Sigmoid colon (tissue), 7 donors: Measurements from ENCODE around the gene ANK2. TPM values are rescaled to one million over a fixed set of nuclear protein-coding genes. Genes with fewer than 3 reads are reported as not detected.

Experiments
- DNase-seq: peaks from one replicate; pipeline ENCODE4 v3.0.0-alpha.2; 2019
- H3K27ac ChIP-seq, 4 donors: fragments of 200-600 bp; sonication (generic); one replicate each; pipeline ENCODE4 v1.5.1; 2016 to 2019; ENCODE audit warnings: mild to moderate bottlenecking in 1 of 4
- H3K27me3 ChIP-seq, 3 donors: fragments of 200-600 bp; sonication (generic); one replicate each; pipeline ENCODE4 v1.5.1; 2019; ENCODE audit warnings: mild to moderate bottlenecking in 1 of 3
- H3K36me3 ChIP-seq, 4 donors: fragments of 200-600 bp; sonication (generic); one replicate each; pipeline ENCODE4 v1.5.1; 2016 to 2019
- H3K4me1 ChIP-seq, 4 donors: fragments of 200-600 bp; sonication (generic); one replicate each; pipeline ENCODE4 v1.5.1; 2017 to 2019
- H3K4me3 ChIP-seq, 4 donors: fragments of 200-600 bp; sonication (generic); one replicate each; pipeline ENCODE4 v1.5.1; 2017 to 2019; ENCODE audit warnings: mild to moderate bottlenecking in 2 of 4, moderate library complexity in 1 of 4
- H3K9me3 ChIP-seq, 4 donors: fragments of 200-600 bp in 3 of 4; sonication (generic) in 3 of 4; one replicate each; pipeline versions ENCODE4 v1.5.1 to v1.6.1; 2013 to 2019
- CTCF ChIP-seq, 4 experiments: fragments of 450-650 bp in 3 of 4; fragments of 200-600 bp in 1 of 4; IDR thresholded peaks; one replicate each; pipeline ENCODE4 v1.5.1; 2016 to 2019; ENCODE audit warnings: antibody characterized with exemption in 4 of 4, mild to moderate bottlenecking in 3 of 4, moderate library complexity in 2 of 4
- EP300 ChIP-seq, 4 donors: sonication (generic); formaldehyde crosslinking; IDR thresholded peaks; one replicate each; pipeline ENCODE4 v1.6.1; 2017; ENCODE audit warnings: antibody characterized with exemption in 4 of 4
- POLR2A ChIP-seq, 2 donors: fragments of 450-650 bp; IDR thresholded peaks; one replicate each; pipeline ENCODE4 v1.6.1; 2016; ENCODE audit warnings: antibody characterized with exemption in 2 of 2, mild to moderate bottlenecking in 2 of 2, moderate library complexity in 2 of 2
- POLR2AphosphoS5 ChIP-seq, 4 donors: sonication (generic); formaldehyde crosslinking; IDR thresholded peaks; one replicate each; pipeline ENCODE4 v1.6.1; 2017; ENCODE audit warnings: antibody characterized with exemption in 4 of 4
- WGBS, 2 donors: extraction: QIAGEN DNeasy Blood & Tissue Kit; methylation state at CpG; one replicate each; pipeline ENCODE4 v1.1.7; 2013; 5-methylcytosine and 5-hydroxymethylcytosine counted together
- intact Hi-C: fragments of 100-400 bp; cut with DNase I; formaldehyde crosslinking; loops from one replicate; pipeline ENCODE4 v1.15.1; 2023
- polyA plus RNA-seq, 3 donors: library from polyadenylated mRNA; stranded (reverse); fragments of 200-250 nt; gene quantifications; one replicate each; pipeline ENCODE4 v1.2.3, GENCODE V29; 2013
- total RNA-seq, 4 donors: library from RNA; depleted of rRNA; stranded (reverse); fragments of >200 nt; gene quantifications; one replicate each; pipeline ENCODE4 v1.1.0, GENCODE V29; 2016
- donor health status: healthy with polysubstance abuse.
- donor health status: Bipolar disorder and iron deficiency.
- donor health status: healthy.

ANK2 gene
- total and polyA plus RNA-seq, 7 donors = 1.4 to 141 (median 69.8) TPM

DNA sequence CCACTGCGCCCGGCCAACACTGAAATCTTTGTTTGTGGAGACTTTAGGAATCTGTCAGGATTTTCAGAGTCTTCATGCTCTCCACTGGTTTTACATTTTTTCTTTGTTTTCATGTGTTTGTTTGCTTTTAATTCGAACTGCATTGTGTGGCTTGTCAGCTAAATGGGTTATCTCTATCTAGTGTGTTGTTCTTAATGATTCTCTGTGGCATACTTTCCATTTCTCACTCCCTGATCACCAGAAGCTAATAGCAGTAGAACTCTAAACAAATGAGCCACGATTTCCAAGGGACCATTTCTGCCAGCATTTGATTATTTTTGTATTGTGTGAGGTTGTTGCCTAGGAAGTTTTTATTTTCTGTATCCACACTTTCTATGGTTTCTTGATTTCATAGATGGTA, 359.7 kb downstream of the ANK2 start:
- DNase-seq = no peak
- no peaks in the 10 kb centered on the region for H3K9me3 ChIP-seq
- H3K4me3 ChIP-seq = no peak overlapping the region
- H3K27me3 ChIP-seq = no peaks in the 10 kb centered on the region
- 54 to 68% methylated on average over 4 of the region's 4 CpGs for WGBS, 2 donors
- H3K4me1 ChIP-seq = peaks cover 0 to 4% (median 0%) of the 10 kb centered on the region in 4 donors
- no peak for TF ChIP-seq POLR2A (IDR thresholded peaks at IDR 0.05)
- intact Hi-C loops = no loop called here
- no peak overlapping the region for H3K27ac ChIP-seq
- no peaks in the 10 kb centered on the region for H3K36me3 ChIP-seq

- no peak for DNase-seq
- TF ChIP-seq CTCF (IDR thresholded peaks at IDR 0.05) = no peak
- no peak for TF ChIP-seq POLR2AphosphoS5 (IDR thresholded peaks at IDR 0.05)
- TF ChIP-seq POLR2A (IDR thresholded peaks at IDR 0.05) = no peak
- no peak for TF ChIP-seq EP300 (IDR thresholded peaks at IDR 0.05)
- Histone ChIP-seq H3K36me3 (no peaks in the 10 kb centered on the region), H3K9me3 (no peaks in the 10 kb centered on the region), H3K27ac (no peak overlapping the region), H3K27me3 (no peaks in the 10 kb centered on the region), H3K4me3 (no peak overlapping the region), H3K4me1 (no peaks in the 10 kb centered on the region)
- intact Hi-C loops = no loop called here
Measured at GRCh38 chr4:113410686-113411085, 361.2 kb downstream of the ANK2 start.

DNA sequence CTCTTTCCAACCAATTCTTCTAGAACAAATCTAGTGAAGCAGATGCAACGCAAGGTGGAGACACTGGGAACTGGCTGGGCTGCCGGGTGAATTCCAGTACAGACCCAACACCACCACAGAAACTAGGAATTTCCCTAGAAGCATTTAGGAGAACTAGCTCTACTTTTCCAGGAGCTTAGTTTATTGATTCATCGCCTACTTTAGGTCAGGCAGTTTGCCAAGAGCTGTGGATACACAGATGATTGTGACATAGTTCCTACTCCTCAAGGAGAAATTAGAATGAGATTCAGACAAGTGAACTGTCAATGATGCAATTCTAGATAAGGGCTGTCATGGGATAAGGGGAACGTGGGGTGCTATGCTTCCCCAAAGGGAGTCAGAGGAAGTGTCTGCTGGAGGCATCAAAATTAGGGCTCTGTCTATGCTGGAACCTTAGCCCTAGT, 362.1 kb downstream of the ANK2 start:
- H3K9me3 ChIP-seq = no peaks in the 10 kb centered on the region
- no peak for DNase-seq
- TF ChIP-seq POLR2AphosphoS5 (IDR thresholded peaks at IDR 0.05) (peak in 1 of 4 donors; percentile 20), EP300 (IDR thresholded peaks at IDR 0.05) (no peak), POLR2A (IDR thresholded peaks at IDR 0.05) (no peak), CTCF (IDR thresholded peaks at IDR 0.05) (no peak)
- intact Hi-C loops = no loop called here
- H3K27ac ChIP-seq = no peak overlapping the region
- no peaks in the 10 kb centered on the region for H3K27me3 ChIP-seq
- H3K4me1 ChIP-seq = no peaks in the 10 kb centered on the region
- WGBS, 2 donors = 54 to 65% methylated on average over 4 of the region's 4 CpGs
- H3K36me3 ChIP-seq = no peaks in the 10 kb centered on the region
- H3K4me3 ChIP-seq = no peak overlapping the region

DNA sequence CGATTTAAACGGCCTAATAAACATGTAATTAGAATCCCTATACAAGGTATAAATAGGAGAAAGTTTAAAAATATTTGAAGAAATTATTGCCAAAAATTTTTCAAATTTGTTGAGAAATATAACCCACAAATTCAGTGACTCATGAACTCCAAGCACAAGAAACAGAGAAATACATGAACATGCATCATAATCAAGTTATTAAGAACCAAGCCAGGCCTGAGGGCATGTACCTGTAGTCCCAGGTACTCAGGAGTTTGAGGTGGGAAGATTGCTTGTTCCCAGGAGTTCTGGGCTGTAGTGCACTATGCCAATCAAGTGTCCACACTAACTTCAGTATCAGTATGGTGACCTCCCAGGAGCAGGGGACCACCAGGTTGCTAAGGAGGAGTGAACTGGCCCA, 370.2 kb downstream of the ANK2 start:
- 93 to 98% methylated on average over 2 of the region's 2 CpGs for WGBS, 2 donors
- H3K36me3 ChIP-seq = no peaks in the 10 kb centered on the region
- H3K9me3 ChIP-seq = peaks cover 0 to 4% (median 0%) of the 10 kb centered on the region in 4 donors
- H3K4me3 ChIP-seq = no peak overlapping the region
- no peak for DNase-seq
- no peaks in the 10 kb centered on the region for H3K27me3 ChIP-seq
- H3K4me1 ChIP-seq = no peaks in the 10 kb centered on the region
- no peak for TF ChIP-seq EP300 (IDR thresholded peaks at IDR 0.05)
- intact Hi-C loops = no loop called here
- H3K27ac ChIP-seq = no peak overlapping the region

DNA sequence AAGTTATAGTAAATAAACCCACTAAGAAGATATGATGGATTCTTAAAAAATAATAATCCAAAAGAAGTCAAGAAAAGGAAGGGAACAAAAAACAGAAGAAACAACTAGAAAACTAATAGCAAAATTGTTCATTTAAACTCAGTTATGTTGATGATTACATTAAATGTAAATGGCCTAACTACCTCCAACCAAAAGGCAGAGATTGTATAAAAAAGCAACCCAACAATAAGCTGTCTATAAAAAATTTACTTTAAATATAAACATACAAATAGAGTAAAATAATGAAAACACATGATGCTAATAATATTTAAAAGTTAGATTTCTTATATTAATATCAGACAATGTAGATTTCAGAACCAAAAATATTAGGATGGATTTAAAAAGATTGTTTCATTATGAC, 371.5 kb downstream of the ANK2 start:
- H3K4me3 ChIP-seq = no peak overlapping the region
- intact Hi-C loops = no loop called here

More for the DNA sequence above, 371.5 kb downstream of the ANK2 start:
- TF ChIP-seq POLR2A (IDR thresholded peaks at IDR 0.05) = no peak
- no peak for TF ChIP-seq POLR2AphosphoS5 (IDR thresholded peaks at IDR 0.05)
- no peak for TF ChIP-seq CTCF (IDR thresholded peaks at IDR 0.05)
- no peak for TF ChIP-seq EP300 (IDR thresholded peaks at IDR 0.05)
- no peaks in the 10 kb centered on the region for H3K27me3 ChIP-seq
- peaks cover 0 to 4% (median 0%) of the 10 kb centered on the region in 4 donors for H3K9me3 ChIP-seq
- no peak overlapping the region for H3K27ac ChIP-seq
- DNase-seq = no peak
- no peaks in the 10 kb centered on the region for H3K4me1 ChIP-seq
- H3K36me3 ChIP-seq = no peaks in the 10 kb centered on the region
